ENCODE measurements around the gene ZNF284.
A peak's percentile ranks its signal among the peaks of the same experiment; 100 is the strongest.

ZNF284 gene

GRCh38 chr19:44050740-44051649 lies 21.0 kb upstream of the ZNF284 start:
- no peak for DNase-seq (ENCODE audit: low read depth)
- H3K4me3 ChIP-seq (ENCODE audit: control insufficient read depth, low read depth, low read length) = peak overlapping the region; percentile 99
- no peak for TF ChIP-seq CTCF (IDR thresholded peaks at IDR 0.05; ENCODE audit: control insufficient read depth, insufficient read depth, low read depth, low read length, missing control alignments)

- no peak for TF ChIP-seq CTCF (IDR thresholded peaks at IDR 0.05; ENCODE audit: control insufficient read depth, insufficient read depth, low read depth, low read length, missing control alignments)
- DNase-seq (ENCODE audit: low read depth) = peak; percentile 64
- peak within 1 kb of the TSS; percentile 99 for H3K4me3 ChIP-seq (ENCODE audit: control insufficient read depth, low read depth, low read length)
Measured at GRCh38 chr19:44051650-44052402, 20.1 kb upstream of the ZNF284 start, which contains the start of gene ZNF223. Gene ZNF223 (plus strand): TSS chr19:44052036. CDS start chr19:44055177, 3,141 bp downstream.

GRCh38 chr19:44055870-44056269 lies 16.1 kb upstream of the ZNF284 start:
- H3K4me3 ChIP-seq (ENCODE audit: control insufficient read depth, low read depth, low read length) = no peak overlapping the region
- no peak for TF ChIP-seq CTCF (IDR thresholded peaks at IDR 0.05; ENCODE audit: control insufficient read depth, insufficient read depth, low read depth, low read length, missing control alignments)
- no peak for DNase-seq (ENCODE audit: low read depth)

GRCh38 chr19:44059229-44059628 lies 12.7 kb upstream of the ZNF284 start:
- no peak for DNase-seq (ENCODE audit: low read depth)
- TF ChIP-seq CTCF (IDR thresholded peaks at IDR 0.05; ENCODE audit: control insufficient read depth, insufficient read depth, low read depth, low read length, missing control alignments) = no peak
- no peak overlapping the region for H3K4me3 ChIP-seq (ENCODE audit: control insufficient read depth, low read depth, low read length)

- TF ChIP-seq CTCF (IDR thresholded peaks at IDR 0.05; ENCODE audit: control insufficient read depth, insufficient read depth, low read depth, low read length, missing control alignments) = no peak
- no peak overlapping the region for H3K4me3 ChIP-seq (ENCODE audit: control insufficient read depth, low read depth, low read length)
- no peak for DNase-seq (ENCODE audit: low read depth)
Measured at GRCh38 chr19:44061038-44061437, 10.9 kb upstream of the ZNF284 start.

GRCh38 chr19:44066305-44066704 lies 5.7 kb upstream of the ZNF284 start:
- DNase-seq (ENCODE audit: low read depth) = no peak
- TF ChIP-seq CTCF (IDR thresholded peaks at IDR 0.05; ENCODE audit: control insufficient read depth, insufficient read depth, low read depth, low read length, missing control alignments) = no peak
- H3K4me3 ChIP-seq (ENCODE audit: control insufficient read depth, low read depth, low read length) = no peak overlapping the region

Data from AG09309 (cell line).